K562 treated with DMSO at 1 percent for 12 hours (cell line): ENCODE data around the gene SUN1. TPM values are rescaled to one million over a fixed set of nuclear protein-coding genes. Genes with fewer than 3 reads are reported as not detected.

Experiments
- total RNA-seq: library from RNA; unstranded; fragments of 300-600 nt; gene quantifications from 2 replicates; pipeline ENCODE4 v1.2.3, GENCODE V29; 2022; ENCODE audit not compliant: insufficient read depth

SUN1 gene, protein sequence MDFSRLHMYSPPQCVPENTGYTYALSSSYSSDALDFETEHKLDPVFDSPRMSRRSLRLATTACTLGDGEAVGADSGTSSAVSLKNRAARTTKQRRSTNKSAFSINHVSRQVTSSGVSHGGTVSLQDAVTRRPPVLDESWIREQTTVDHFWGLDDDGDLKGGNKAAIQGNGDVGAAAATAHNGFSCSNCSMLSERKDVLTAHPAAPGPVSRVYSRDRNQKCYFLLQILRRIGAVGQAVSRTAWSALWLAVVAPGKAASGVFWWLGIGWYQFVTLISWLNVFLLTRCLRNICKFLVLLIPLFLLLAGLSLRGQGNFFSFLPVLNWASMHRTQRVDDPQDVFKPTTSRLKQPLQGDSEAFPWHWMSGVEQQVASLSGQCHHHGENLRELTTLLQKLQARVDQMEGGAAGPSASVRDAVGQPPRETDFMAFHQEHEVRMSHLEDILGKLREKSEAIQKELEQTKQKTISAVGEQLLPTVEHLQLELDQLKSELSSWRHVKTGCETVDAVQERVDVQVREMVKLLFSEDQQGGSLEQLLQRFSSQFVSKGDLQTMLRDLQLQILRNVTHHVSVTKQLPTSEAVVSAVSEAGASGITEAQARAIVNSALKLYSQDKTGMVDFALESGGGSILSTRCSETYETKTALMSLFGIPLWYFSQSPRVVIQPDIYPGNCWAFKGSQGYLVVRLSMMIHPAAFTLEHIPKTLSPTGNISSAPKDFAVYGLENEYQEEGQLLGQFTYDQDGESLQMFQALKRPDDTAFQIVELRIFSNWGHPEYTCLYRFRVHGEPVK
- total RNA-seq = 44.0 and 145 TPM in 2 replicates

DNA sequence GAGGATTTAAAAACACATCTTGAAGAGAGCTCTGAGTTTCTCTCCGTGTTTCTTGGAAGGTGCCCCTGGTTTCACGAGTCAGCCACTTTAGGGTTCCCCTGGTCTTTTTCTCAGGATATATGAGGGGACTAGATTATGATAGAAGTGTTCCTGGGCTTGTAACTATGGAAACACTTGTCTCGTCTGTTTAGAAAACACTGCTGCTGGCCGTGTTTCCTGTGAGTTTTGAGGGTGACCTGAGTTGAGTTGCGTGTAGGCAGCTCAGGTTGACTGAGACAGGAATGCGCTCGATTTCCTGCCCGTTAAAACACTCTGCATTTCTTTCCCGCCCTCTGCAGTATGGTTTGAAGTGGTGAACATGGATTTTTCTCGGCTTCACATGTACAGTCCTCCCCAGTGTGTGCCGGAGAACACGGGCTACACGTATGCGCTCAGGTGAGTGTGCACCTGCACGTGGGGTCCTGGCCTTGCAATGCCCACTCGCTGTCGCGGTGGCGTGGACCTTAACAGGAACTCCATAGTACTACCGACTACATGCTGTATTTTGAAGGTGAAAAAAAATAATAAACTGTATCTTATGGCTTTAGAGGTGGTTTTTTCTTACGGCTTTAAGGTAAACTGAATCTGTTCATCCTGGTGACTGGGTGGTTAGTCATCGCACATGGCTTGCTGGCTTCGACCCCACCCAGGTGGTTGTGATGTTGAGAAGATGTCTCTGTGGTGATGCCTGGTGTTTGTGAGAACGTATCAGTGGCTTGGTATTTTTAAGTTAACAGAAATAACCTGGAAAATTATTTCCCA lies at the start of gene SUN1:
Gene SUN1, plus strand, starts transcription at position 310 of the 801 bp plus-strand sequence. Its CDS starts 49 bp downstream, at position 359.

DNA sequence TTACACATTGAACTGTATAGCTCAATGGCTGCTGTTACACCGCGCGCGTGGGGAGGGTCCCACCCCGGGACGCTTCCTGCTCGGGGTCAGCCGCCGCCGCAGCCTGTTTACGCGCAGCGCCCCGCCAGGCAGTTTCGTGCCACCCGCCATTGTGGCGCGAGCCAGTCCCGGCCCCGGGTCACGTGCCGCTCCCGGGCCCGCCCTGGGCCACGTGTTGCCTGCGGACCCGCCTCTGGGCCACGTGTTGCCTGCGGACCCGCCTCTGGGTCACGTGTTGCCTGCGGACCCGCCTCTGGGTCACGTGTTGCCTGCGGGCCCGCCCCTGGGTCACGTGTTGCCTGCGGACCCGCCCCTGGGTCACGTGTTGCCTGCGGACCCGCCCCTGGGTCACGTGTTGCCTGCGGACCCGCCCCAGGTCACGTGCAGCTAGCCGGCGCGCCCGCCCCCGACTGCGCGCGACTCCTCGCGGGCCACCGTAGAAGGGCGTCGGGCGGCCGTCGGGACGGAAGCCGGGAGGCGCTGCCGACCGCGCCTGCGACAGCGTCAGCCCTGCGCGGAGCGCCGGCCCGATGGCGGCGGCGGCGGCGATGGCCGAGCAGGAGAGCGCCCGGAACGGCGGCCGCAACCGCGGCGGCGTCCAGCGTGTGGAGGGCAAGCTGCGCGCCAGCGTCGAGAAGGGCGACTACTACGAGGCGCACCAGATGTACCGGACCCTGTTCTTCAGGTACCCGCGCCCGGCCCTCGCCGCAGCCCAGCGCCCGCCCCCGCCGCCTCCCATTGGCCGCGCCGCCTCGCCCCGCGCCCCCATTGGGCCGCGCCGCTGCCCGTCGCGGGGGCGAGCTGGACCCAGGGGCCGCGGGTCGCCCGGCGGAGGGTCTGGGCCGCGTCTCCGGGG lies 44.0 kb downstream of the SUN1 start, which contains the start of gene GET4:
Gene GET4, plus strand, starts transcription at position 478 of the 895 bp plus-strand sequence. Its CDS starts 92 bp downstream, at position 570.

Other genes with a start within 250 kb of the SUN1 start
- gene DNAAF5, start 105.8 kb upstream of the SUN1 start, total RNA-seq = 10.7 and 24.6 TPM in 2 replicates
- 6.9 and 9.1 TPM in 2 replicates for gene PRKAR1B, start 105.2 kb upstream of the SUN1 start, total RNA-seq
- gene GET4, start 44.1 kb downstream of the SUN1 start, total RNA-seq = 110 TPM in 2 replicates
- gene ADAP1, start 122.2 kb downstream of the SUN1 start, total RNA-seq = 0.78 and 1.3 TPM in 2 replicates
- gene COX19, start 143.1 kb downstream of the SUN1 start, total RNA-seq = 4.8 and 9.5 TPM in 2 replicates
- not detected in 2 replicates for gene CYP2W1, start 150.7 kb downstream of the SUN1 start, total RNA-seq
- 1.9 and 6.7 TPM in 2 replicates for gene GPR146, start 212.1 kb downstream of the SUN1 start, total RNA-seq